Hepatocyte (in vitro differentiated cells): ENCODE data around the gene CTNNA3.

Experiments used
- EZH2 ChIP-seq: fragments of 200-600 bp; sonication (generic); IDR thresholded peaks from 2 replicates; pipeline ENCODE4 v1.6.1; 2016; ENCODE audit warnings: antibody characterized with exemption, mild to moderate bottlenecking, borderline replicate concordance
- EZH2phosphoT487 ChIP-seq: fragments of 200-600 bp; sonication (generic); IDR thresholded peaks from one replicate; pipeline ENCODE4 v1.6.1; 2018; ENCODE audit warnings: antibody characterized with exemption, mild to moderate bottlenecking, low read depth, moderate library complexity; ENCODE audit not compliant: unreplicated experiment, severe bottlenecking
- TF ChIP-seq, protein P1 (sequence below): fragments of 200-600 bp; sonication (generic); IDR thresholded peaks from 2 replicates; pipeline ENCODE4 v1.5.1; 2016; ENCODE audit warnings: antibody characterized with exemption, mild to moderate bottlenecking; ENCODE audit not compliant: poor library complexity

DNA sequence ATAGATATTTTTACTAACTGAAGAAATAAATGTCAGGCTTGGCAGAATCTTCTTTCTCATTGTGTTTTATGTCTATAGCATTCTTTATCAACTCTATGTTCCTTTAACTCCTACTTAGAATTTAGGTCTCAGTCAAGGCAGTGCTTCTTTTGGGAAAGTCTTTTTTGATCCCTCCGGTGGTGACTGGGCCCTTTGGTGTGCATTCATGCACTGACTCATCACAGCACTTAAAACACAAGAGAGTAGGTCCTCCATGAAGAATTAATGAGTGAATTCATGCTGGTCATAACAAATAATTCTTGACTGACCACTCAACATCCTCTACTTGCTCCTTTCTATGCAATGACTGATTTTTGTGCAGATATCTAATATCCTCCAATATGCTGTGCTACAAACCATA lies 1229.0 kb downstream of the CTNNA3 start:
- TF ChIP-seq, protein P1, sequence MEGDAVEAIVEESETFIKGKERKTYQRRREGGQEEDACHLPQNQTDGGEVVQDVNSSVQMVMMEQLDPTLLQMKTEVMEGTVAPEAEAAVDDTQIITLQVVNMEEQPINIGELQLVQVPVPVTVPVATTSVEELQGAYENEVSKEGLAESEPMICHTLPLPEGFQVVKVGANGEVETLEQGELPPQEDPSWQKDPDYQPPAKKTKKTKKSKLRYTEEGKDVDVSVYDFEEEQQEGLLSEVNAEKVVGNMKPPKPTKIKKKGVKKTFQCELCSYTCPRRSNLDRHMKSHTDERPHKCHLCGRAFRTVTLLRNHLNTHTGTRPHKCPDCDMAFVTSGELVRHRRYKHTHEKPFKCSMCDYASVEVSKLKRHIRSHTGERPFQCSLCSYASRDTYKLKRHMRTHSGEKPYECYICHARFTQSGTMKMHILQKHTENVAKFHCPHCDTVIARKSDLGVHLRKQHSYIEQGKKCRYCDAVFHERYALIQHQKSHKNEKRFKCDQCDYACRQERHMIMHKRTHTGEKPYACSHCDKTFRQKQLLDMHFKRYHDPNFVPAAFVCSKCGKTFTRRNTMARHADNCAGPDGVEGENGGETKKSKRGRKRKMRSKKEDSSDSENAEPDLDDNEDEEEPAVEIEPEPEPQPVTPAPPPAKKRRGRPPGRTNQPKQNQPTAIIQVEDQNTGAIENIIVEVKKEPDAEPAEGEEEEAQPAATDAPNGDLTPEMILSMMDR = no peak
- TF ChIP-seq EZH2phosphoT487 = no peak
- no peak for TF ChIP-seq EZH2
